PFSK-1 (cell line): Measurements from ENCODE around the gene IRF4.

Experiments
- FOXP2 ChIP-seq: optimal IDR thresholded peaks from 2 replicates; pipeline ENCODE3; 2011; ENCODE audit warnings: borderline replicate concordance, control low read depth, inconsistent platforms; ENCODE audit not compliant: insufficient read depth; ENCODE audit errors: extremely low read length, extremely low read depth
- POLR2AphosphoS5 ChIP-seq: IDR thresholded peaks from 2 replicates; pipeline ENCODE4 v1.6.1; 2012; ENCODE audit warnings: low read depth, mild to moderate bottlenecking, control low read depth, low read length, moderate library complexity
- REST ChIP-seq, 2 experiments: IDR thresholded peaks; 2 replicates each; pipeline versions ENCODE4 v1.6.1 to v1.8.0; 2011 to 2012; ENCODE audit warnings: low read depth in 2 of 2, low read length in 2 of 2, control low read depth in 1 of 2, inconsistent platforms in 1 of 2, mild to moderate bottlenecking in 1 of 2, moderate library complexity in 1 of 2; ENCODE audit not compliant: insufficient read depth in 1 of 2
- SIN3A ChIP-seq: IDR thresholded peaks from 2 replicates; pipeline ENCODE4 v1.6.1; 2012; ENCODE audit warnings: mild to moderate bottlenecking, low read length, moderate library complexity, borderline replicate concordance; ENCODE audit not compliant: insufficient read depth
- TAF1 ChIP-seq: IDR thresholded peaks from 2 replicates; pipeline ENCODE4 v1.6.1; 2012; ENCODE audit warnings: low read length, control low read depth, borderline replicate concordance; ENCODE audit not compliant: insufficient read depth

GRCh38 chr6:393391-394221 is 2.1 kb downstream of the IRF4 start:
- TF ChIP-seq POLR2AphosphoS5, result no peak
- TF ChIP-seq REST (IDR thresholded peaks at IDR 0.05; ENCODE audit: insufficient read depth in 1 of 2, low read depth in 2 of 2, low read length in 2 of 2), result no peak
- no peak for TF ChIP-seq FOXP2
- TF ChIP-seq TAF1, result no peak
- no peak for TF ChIP-seq SIN3A
